ENCODE measurements around the gene C4A.
A peak's percentile ranks its signal among the peaks of the same experiment; 100 is the strongest.

Gene C4A

GRCh38 chr6:31968326-31968725 lies 13.5 kb upstream of the C4A start:
- no peak for DNase-seq
- Histone ChIP-seq H3K27me3 (ENCODE audit: insufficient read depth, low read depth, severe bottlenecking) (no peaks in the 10 kb centered on the region), H3K4me3 (ENCODE audit: low read depth, low read length) (no peak overlapping the region), H3K9me3 (ENCODE audit: severe bottlenecking) (no peaks in the 10 kb centered on the region), H3K27ac (no peak overlapping the region), H3K36me3 (peaks cover 79% of the 10 kb centered on the region)
- TF ChIP-seq CTCF (IDR thresholded peaks at IDR 0.05; ENCODE audit: low read depth, low read length), result no peak

- H3K27me3 ChIP-seq (ENCODE audit: insufficient read depth, low read depth, severe bottlenecking), result no peaks in the 10 kb centered on the region
- H3K36me3 ChIP-seq, result peaks cover 72% of the 10 kb centered on the region
- DNase-seq, result no peak
- H3K27ac ChIP-seq, result no peak overlapping the region
- H3K9me3 ChIP-seq (ENCODE audit: severe bottlenecking), result no peaks in the 10 kb centered on the region
- H3K4me3 ChIP-seq (ENCODE audit: low read depth, low read length), result no peak overlapping the region
- TF ChIP-seq CTCF (IDR thresholded peaks at IDR 0.05; ENCODE audit: low read depth, low read length), result no peak
Measured at GRCh38 chr6:31968791-31969711, 12.8 kb upstream of the C4A start.

GRCh38 chr6:31969712-31970603 lies 11.9 kb upstream of the C4A start:
- Histone ChIP-seq H3K27me3 (ENCODE audit: insufficient read depth, low read depth, severe bottlenecking) (no peaks in the 10 kb centered on the region), H3K36me3 (peaks cover 68% of the 10 kb centered on the region), H3K4me3 (ENCODE audit: low read depth, low read length) (no peak overlapping the region), H3K27ac (no peak overlapping the region), H3K9me3 (ENCODE audit: severe bottlenecking) (no peaks in the 10 kb centered on the region)
- no peak for DNase-seq
- no peak for TF ChIP-seq CTCF (IDR thresholded peaks at IDR 0.05; ENCODE audit: low read depth, low read length)

GRCh38 chr6:31970604-31971271 lies 11.1 kb upstream of the C4A start:
- Histone ChIP-seq H3K9me3 (ENCODE audit: severe bottlenecking) (no peaks in the 10 kb centered on the region), H3K27ac (peak overlapping the region; percentile 98), H3K27me3 (ENCODE audit: insufficient read depth, low read depth, severe bottlenecking) (no peaks in the 10 kb centered on the region), H3K4me3 (ENCODE audit: low read depth, low read length) (peak overlapping the region; percentile 65), H3K36me3 (peaks cover 61% of the 10 kb centered on the region)
- DNase-seq, result no peak
- no peak for TF ChIP-seq CTCF (IDR thresholded peaks at IDR 0.05; ENCODE audit: low read depth, low read length)

- Histone ChIP-seq H3K4me3 (ENCODE audit: low read depth, low read length) (peak overlapping the region; percentile 65), H3K9me3 (ENCODE audit: severe bottlenecking) (no peaks in the 10 kb centered on the region), H3K27me3 (ENCODE audit: insufficient read depth, low read depth, severe bottlenecking) (no peaks in the 10 kb centered on the region), H3K27ac (peak overlapping the region; percentile 98), H3K36me3 (peaks cover 54% of the 10 kb centered on the region)
- no peak for TF ChIP-seq CTCF (IDR thresholded peaks at IDR 0.05; ENCODE audit: low read depth, low read length)
- DNase-seq, result peak; percentile 40
Measured at GRCh38 chr6:31971279-31971992, 10.4 kb upstream of the C4A start.

Measured in WERI-Rb-1 (cell line).